NCI-H1930 (cell line): ENCODE measurements around the gene MCIDAS.

Experiments
- DNase-seq, 2 experiments: peaks; one replicate each; lab custom pipeline; 2025; lab: John Stamatoyannopoulos, UW

Gene MCIDAS

GRCh38 chr5:55222092-55222984, 4.8 kb downstream of the MCIDAS start:
- DNase-seq, result no peak

DNA sequence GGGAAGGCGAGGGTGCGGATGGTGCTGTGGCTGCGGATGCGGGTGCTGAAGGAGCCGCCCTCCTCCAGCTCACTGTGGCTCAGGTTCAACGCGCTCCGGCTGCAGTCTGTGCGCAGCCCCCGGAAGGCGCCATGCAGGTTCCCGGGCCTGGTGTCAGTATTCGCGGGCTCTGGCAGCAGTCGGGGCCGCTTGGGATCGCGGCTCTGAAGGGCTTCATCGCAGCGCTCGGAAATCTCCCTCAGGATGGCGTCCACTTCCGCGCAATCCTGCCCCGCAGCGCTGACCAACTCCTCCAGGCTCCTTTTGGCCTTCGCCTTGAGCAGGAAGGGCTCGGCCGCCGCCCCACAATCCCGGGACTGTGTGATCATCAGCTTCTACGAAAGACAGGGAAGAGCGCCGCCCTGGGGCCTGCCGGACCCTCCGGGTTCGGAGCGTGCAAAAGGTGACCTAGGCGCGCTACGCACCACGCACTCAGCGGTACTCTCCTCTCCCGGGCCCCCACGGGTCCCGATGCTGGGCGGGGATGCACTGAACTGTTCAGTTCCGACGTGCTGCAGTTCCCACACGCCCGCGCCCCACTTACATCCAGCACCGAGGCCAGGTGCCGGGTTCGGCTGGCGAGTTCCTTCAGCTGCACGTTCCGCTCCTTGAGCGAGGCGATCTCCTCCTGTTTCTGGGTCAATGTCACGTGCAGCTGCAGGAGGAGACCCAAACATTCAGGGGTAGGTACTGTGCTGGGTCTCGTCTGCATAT, 6.5 kb downstream of the MCIDAS start:
- DNase-seq, result no peak

DNA sequence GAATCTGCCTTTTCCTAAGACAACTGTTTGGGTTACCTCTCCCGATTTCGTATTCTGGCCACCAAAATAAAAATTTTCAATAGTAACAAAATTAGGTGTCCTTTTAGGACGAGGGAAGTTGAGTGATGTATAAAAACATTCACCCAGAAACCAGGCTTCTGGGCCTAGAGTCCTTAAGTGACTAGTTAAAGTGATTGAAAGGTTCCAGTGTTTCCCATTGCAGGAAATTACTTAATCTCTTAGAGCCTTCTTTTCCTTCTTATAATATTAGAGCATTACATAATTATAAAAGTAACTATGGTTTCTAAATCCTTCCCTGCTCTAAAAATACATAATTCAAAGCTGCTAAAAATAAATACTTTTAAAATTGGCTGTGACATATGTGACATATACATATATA, 7.3 kb downstream of the MCIDAS start:
- DNase-seq, result no peak

DNA sequence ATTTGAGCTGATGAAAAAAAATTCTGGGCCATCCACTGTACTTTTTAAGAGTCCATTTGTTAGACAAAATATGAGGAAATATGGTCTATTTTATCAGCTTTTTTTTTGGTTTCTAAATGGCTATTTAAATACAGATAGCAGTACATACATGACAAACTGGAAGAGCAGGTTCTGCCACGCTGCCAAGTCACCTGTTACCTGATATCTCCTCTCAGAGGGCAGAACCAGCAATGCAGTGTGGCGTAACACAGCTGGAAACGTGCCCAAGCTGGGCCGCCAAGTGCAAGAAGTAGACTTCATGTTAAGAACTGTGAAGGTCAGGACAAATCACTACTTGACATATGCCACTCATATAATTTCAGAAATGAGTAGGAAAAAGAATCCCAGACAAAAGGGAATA, 8.1 kb downstream of the MCIDAS start:
- no peak for DNase-seq

- DNase-seq, result no peak
These were observed 15.8 kb downstream of the MCIDAS start for GRCh38 chr5:55211184-55211874.

- DNase-seq, result no peak
These were observed 22.1 kb downstream of the MCIDAS start for GRCh38 chr5:55205001-55205400.

- no peak for DNase-seq
These were observed 36.0 kb downstream of the MCIDAS start for GRCh38 chr5:55191165-55191564.

- peak; percentile 17 to 32 for DNase-seq
These were observed 38.2 kb downstream of the MCIDAS start for GRCh38 chr5:55188656-55189540.

- DNase-seq, result no peak
These were observed 39.7 kb downstream of the MCIDAS start for GRCh38 chr5:55187370-55187769.

GRCh38 chr5:55180016-55180415, 47.1 kb downstream of the MCIDAS start:
- no peak for DNase-seq

- DNase-seq, result no peak
These were observed 50.0 kb downstream of the MCIDAS start for GRCh38 chr5:55177078-55177477.

DNA sequence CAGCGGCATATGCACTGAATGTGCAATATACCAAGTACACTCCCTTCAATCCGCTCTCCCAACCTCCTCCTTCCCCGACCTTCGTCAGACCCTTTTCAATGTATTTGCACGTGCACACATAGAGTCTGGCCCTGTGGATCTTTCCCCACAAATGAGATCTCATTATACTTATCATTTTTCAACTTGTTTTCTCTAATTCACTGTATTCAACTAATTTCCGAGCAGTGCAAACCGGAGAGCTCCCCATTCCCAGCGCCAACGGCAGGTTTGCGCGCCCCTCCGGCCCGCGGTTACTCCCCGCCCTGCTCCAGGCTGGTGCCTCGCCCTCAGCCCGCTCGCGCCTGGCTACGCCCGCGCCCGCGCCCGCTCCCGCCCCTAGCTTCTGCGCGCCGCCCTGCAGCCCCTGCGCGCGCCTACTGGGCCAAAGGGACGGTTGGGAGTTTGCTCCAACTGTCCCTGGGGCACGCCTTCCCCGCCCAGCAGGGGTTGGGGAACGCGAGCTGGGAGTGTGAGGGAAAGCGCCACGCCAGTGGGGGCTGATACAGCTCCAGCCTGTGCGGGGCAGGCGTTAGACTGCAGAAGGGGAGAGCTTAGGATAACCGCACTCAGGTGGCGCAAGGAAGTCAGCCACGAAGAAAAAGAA, 50.8 kb downstream of the MCIDAS start:
- peak; percentile 40 to 44 for DNase-seq

- DNase-seq, result no peak
These were observed 51.3 kb downstream of the MCIDAS start for GRCh38 chr5:55175781-55176175.

GRCh38 chr5:55173687-55174230, 53.4 kb downstream of the MCIDAS start:
- no peak for DNase-seq

DNA sequence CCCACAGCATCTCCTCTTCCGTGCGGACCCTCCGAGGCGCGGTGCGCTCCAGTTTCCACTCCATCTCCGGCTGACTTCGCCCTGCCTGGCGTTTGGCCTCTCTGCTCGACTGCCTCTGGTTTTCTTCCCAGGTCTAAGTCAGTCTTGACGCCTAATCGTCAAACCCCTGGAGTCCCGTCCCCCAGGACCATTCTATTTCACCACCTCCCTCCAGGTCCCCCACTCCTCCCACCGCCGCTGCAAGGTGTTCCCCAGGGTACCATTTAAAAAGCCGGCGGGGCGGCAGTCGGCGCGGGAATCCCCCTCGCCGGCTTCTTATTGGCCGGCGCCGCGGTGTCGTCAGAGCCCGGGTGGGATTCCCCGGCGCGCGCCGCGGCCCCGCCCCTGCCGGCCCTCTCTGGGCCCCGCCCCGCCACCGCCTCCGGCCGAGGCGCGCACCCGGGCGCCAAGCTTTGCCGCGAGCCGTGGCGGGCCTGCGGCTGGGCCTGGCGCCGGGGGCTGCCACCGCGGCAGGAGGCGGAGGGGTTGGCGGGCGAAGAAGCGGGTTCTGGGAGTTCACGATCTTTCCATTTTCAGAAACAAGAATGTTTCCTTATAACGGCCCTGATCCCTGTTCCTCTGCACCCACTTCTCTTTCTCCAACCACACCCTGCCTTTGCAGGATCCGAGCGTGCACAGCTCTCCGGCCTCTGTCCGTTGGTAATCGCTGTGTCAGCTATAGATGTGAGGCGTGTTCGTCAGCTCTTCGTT, 54.0 kb downstream of the MCIDAS start, which contains the start of gene CDC20B:
TSS of gene CDC20B (minus strand) at position 241 of the 750 bp plus-strand sequence. CDS start at position 64, 177 bp downstream.
- DNase-seq, result peak; percentile 44 to 65

- peak; percentile 69 to 73 for DNase-seq
These were observed 54.8 kb downstream of the MCIDAS start for GRCh38 chr5:55172051-55172899.

DNA sequence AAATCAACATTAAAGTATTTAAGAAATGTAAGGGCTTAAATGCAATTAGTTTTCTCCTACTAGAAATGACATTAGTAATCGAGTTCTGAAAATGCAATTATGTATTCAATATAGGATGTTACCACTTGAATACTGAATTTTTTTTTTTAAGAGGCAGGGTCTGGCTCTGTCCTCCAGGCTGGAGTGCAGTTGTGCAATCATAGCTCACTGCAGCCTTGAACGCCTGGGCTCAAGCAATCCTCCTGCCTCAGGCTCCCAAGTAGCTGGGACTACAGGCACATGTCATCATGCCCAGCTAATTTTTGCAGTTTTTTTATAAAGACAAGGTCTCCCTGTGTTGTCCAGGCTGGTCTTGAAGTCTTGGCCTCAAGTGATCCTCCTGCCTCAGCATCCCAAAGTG, 55.6 kb downstream of the MCIDAS start:
- no peak for DNase-seq
